Stimulated activated CD4-positive, alpha-beta T cell treated with anti-CD3 and anti-CD28 coated beads, Interleukin-2, amount 100 ng/mL, for 48 hours (primary cell): ENCODE results near the gene COQ2.
A peak's percentile ranks its signal among the peaks of the same experiment; 100 is the strongest.
"Not testable (repeated sequence)": the region's sequence is repeated elsewhere in the genome, so short reads cannot be mapped to it uniquely, and the experiment has no call there.

Experiments used
- DNase-seq, 2 donors: peaks; one replicate each; pipeline ENCODE4 v3.0.0-alpha.2; 2020

The COQ2 gene

DNA sequence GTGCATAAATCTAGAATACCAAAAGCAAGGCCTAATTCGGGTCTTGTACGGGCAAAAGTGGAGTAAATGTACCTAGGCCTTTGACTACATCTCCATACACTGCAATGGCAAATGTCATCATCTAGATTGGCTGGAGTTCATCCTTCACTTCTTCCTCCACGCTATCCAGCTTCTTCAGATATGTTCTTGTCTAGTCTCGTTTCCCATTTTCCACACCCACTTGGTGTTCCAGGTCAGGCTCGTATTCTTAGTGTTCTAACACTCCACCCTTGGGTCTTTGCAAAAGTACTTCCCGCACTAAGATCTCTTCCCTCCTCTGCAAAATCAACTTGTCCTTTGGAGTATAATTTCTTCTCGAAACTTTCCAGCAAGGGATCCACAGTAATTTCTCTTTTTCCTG lies 1.4 kb downstream of the COQ2 start:
- no peak for DNase-seq

DNA sequence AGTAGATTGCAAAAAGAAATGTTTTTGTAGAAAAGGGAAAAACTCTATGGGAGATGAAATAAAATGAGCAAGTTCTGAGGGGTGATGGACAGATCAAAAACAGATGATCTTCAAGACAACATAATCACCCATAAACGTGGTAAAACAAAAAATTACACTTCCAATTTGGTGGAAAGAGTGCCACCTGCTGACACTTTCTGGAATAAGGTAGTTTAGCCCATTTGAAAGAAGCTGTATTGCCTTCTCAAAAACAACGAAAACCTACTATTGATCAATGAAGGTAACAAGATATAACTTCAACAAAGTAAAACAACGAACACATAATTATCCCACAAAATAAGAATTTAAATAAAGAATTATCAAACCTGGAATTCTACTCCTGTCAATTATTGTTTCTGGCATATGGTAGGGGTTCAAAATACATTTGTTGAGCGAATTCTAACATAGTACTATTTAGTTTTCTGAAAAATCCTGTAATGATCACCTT lies 2.5 kb downstream of the COQ2 start:
- peak; percentile 64 to 74 for DNase-seq

GRCh38 chr4:83281307-83281706 lies 3.3 kb downstream of the COQ2 start:
- no peak for DNase-seq

DNA sequence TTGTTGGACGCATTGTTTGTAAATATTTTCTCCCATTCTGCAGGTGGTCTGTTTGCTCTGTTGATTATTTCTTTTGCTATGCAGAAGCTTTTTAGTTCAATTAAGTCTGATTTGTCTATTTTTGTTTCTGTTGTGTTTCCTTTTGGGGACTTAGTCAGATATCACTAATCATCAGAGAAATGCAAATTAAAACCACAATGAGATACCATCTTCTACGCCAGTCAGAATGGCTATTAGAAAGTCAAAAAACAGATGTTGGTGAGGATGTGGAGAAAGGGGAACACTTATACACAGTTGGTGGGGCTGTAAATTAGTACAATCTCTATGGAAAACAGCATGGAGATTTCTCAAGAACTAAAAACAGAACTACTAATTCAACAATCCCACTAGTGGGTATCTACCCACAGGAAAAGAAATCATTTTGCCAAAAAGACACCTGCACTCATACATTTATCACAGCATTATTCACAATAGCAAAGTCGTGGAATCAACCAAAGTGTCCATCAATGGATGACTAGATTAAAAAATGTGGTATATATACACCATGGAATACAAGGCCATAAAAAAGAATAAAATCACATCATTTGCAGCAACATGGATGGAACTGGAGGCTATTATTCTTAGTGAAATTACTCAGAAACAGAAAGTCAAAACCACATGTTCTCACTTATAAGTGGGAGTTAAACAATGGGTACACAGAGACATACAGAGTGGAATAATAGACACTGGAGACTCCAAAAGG lies 8.1 kb downstream of the COQ2 start:
- DNase-seq = no peak

DNA sequence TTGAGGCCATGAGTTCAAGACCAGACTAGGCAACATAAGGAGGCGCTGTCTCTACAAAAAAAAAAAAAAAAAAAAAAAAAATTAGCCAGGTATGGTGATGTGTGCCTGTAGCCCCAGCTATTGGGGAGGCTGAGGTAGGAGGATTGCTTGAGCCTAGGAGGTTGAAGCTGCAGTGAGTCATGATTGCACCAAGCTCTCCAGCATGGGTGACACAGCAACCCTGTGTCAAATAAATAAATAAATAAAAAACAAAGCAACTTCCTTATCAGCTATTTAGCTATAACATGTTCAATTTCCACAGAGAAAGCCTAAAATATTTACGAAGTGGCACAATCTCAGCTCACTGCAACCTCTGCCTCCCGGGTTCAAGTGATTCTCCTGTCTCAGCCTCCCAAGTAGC lies 10.7 kb downstream of the COQ2 start:
- not testable (repeated sequence) for DNase-seq

DNA sequence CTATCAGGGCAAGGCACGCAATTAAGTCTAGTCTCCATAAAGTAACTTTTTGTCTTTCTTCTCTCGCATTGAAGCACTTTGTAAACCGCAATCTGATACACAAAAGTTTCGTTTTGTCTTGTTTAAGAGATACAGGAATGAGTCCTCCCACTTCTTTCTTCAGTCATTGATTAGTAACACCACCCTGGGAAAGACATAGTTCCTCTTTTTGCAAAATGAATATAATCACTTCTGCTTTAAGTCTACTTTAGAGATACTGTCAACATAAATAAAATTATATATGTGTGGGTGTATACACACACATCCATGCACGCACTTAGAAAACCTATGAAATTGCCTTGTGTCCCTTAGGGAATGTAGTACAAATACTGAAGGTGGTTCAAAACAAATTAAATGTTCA lies 11.7 kb downstream of the COQ2 start:
- no peak for DNase-seq

GRCh38 chr4:83269256-83269655 lies 15.3 kb downstream of the COQ2 start:
- DNase-seq = no peak

DNA sequence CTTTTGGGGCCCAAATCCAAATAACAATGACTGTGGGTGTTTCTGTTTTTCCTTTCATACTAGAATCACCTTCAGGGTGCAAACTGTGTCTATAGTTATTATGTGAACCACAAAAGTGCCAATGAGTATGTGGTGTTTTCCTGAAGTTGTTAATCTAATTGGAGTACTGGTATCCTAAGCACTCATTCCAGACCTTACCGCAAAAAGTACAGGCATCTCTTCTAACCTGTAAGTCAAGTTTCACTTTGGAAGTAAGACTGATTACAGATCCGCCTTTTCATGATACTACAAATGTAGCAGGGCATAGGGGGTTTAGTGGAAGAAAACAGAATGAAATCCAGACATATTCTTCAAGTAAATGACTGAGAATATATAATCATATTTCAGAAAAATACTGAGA lies 16.1 kb downstream of the COQ2 start:
- no peak for DNase-seq

- DNase-seq = no peak
Observed at GRCh38 chr4:83267830-83268475, 16.6 kb downstream of the COQ2 start.

DNA sequence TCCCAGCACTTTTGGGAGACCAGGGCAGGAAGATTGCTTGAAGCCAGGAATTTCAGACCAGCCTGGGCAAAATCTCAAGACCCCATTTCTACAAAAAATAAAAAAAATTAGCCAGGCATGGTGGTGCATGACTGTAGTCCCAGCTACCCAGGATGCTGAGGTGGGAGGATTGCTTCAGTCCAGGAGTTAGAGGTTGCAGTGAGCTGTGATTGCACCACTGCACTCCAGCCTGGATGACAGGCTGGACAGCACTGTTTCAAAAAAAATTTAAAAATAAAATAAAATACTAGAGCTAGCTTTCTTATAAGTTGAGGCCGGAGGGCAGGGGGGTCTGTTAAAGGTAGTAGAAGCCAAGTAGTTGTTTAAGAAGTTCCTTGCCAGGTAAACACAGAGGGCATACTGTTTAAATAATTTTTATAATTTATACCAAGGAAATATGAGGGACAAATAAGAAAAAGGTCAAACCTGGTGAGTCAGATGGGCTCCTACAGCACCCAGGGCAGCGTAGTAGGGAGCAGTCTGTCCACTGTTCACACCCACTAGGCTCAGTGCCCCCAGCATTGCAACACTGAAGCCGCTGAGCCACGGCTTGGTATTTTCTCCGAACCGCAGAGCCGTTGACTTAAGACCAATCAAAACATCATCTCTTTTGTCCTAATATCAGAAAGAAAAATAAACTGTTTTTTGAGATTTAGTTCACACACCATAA lies 17.3 kb downstream of the COQ2 start:
- DNase-seq = no peak

- no peak for DNase-seq
Observed at GRCh38 chr4:83266689-83267088, 17.9 kb downstream of the COQ2 start.

GRCh38 chr4:83263106-83263505 lies 21.5 kb downstream of the COQ2 start:
- no peak for DNase-seq

- no peak for DNase-seq
Observed at GRCh38 chr4:83262682-83263081, 21.9 kb downstream of the COQ2 start.

DNA sequence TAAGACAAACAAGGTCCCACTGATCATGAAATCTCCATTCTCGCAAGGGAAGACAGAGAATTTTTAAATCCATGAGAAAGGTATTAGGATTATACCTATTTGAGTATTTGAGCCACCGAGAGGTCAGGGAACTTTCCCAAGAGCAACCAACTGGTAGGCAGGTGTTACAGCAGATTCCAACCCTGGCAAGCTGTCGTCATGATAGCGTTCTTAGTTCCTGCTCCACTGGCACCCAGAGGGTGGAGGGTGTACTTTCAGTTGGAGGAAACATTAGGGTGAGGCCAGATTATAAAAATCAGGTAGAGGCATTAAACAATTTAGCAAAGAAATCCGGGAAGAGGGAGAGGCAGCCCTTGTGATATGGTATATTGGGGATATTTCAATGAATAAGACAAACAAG lies 23.3 kb downstream of the COQ2 start:
- DNase-seq = no peak

- no peak for DNase-seq
Observed at GRCh38 chr4:83259586-83259985, 25.0 kb downstream of the COQ2 start.

- DNase-seq = no peak
Observed at GRCh38 chr4:83258461-83258860, 26.1 kb downstream of the COQ2 start.

DNA sequence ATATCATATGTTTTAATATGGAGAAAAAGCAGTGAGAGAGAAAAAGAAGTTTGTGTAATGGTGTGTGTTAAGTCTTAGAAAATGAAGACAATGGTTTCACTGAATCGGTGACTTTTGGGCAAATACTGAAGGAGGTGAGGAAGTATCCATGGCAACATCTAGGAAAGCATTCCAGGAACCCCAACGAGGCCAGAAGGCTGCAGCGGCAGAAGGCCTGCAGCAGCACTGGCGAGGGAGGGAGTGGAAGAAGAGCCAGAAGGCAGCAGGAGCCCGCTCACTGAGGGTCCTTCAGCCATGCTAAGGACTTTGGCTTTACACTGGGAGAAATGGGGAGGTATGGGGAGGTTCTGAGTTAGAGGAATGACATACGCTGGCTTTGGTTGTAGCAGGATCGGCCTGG lies 26.8 kb downstream of the COQ2 start:
- no peak for DNase-seq

DNA sequence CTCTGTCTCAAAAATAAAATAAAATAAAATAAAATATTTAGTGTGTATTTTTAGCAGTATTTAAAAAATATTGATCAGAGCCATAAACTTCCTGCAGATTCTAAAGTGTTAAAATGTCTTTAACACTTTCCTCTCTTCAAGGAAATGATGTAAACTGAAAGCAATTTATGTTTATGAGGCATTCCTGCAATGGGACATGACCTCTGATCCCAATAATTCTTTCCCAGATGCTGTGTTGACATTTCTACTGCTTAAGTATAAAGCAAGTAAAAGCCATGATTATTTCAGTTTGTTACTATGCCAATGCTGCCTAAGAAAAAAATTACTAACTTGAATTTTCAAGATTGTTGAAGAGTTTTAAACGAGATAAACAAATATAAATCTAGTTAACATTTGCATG lies 29.0 kb downstream of the COQ2 start:
- no peak for DNase-seq

GRCh38 chr4:83252782-83253405 lies 31.7 kb downstream of the COQ2 start:
- DNase-seq = peak; percentile 61 to 65

DNA sequence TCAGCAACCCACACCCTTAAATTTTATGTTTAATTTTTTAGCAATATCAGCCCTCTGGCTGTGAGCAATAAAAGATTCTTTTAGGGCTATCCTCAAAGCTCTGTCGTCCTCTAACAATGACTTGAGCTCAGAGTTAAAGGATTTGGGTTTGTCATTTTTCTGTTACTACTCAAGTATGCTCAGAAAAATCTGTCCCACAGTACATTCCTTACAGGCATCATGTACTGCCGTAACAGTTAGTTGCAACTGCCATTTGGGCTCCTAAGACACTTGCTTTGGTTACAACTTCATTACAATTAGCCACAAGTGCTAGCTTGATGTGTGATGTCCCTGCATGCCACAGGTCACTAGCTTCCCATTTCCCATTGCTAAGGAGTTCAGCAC lies 33.2 kb downstream of the COQ2 start:
- no peak for DNase-seq

DNA sequence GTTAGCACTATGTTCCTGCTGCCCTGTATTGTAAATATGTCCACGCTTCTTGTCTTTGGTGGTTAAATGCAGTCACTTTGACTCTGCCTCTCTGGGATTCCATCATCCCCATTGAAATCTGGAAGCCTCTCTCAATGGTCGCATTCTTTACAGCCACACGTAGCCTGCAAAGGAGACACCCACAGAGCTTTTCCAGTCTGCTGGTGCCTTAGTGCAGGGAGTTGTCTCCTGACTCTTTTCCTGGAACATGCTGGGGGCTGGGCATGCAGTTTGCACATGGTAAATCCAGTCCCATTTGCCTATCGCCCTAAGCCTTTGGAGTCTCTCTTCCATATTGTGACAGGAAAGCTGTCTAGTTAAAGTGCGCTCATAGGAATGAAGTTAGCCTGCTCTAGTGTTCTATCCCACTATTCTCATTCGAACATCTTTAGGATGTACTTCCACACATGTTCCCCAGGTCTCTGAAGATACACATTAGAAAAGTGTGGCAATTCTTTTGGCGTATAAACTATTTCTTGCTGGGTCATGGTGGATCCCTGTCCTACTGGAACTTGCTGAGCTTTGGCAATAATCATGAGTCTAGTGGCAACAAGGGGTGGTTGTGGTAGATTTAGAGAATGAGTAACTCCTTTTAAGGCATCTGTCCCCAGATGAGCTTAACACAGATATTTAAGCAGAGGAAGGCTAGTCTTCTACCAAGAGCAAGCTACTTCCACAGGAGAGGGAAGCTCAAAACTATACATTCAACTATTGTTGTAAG lies 33.7 kb downstream of the COQ2 start:
- no peak for DNase-seq

DNA sequence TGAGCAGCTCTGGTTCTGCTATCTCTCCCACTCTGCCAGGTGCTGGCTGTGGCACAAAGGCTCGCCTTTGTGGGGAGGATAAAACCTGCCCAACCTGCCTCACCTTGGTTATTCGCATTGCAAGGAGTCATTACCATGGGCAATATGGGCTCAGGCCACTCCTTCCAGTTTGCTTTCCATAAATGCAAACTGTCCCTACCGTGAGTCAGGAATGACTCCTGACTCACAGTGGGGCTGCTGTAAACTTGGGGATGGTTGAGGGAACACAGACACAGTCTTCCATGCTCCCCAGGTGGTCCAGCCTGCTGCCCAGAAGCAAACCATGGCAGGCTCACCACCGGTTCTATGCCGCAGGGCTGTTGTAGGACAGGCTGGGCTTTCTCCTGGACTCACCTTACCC lies 36.1 kb downstream of the COQ2 start:
- DNase-seq = no peak
